ENCODE measurements around the gene KRTAP5-6.

- TF ChIP-seq CTCF (conservative IDR thresholded peaks at IDR 0.05 in 1 of 2, IDR thresholded peaks at IDR 0.05 in 1 of 2; ENCODE audit: extremely low read depth in 1 of 2, insufficient read depth in 1 of 2, low read depth in 1 of 2, low read length in 2 of 2) (no peak), EZH2 (IDR thresholded peaks at IDR 0.05; ENCODE audit: borderline replicate concordance, low read length) (no peak)
Observed at GRCh38 chr11:1705126-1706052, 8.4 kb downstream of the KRTAP5-6 start.
